ENCODE measurements around the gene TMCO6. TPM values are rescaled to one million over a fixed set of nuclear protein-coding genes. Genes with fewer than 3 reads are reported as not detected.
"Not testable (repeated sequence)": the region's sequence is repeated elsewhere in the genome, so short reads cannot be mapped to it uniquely, and the experiment has no call there.

Gene TMCO6
- total and polyA plus RNA-seq, 2 of the 8 experiments (the other 6 are each of a cell fraction or from before 2014, with no cell fraction given): 29.0 to 40.9 TPM

GRCh38 chr5:140638898-140639147, 428 bp upstream of the TMCO6 start:
- Histone ChIP-seq H3K4me2 (ENCODE audit: insufficient read depth in 1 of 2, low read depth in 2 of 2, low read length in 2 of 2) (peak overlapping the region; percentile 85 to 100), H2BK12ac (ENCODE audit: low read depth, low read length) (0 out of 2 replicates have a peak overlapping the region, but pooled peaks have one; percentile 27), H4K8ac (ENCODE audit: extremely low read depth, insufficient read depth, low read length) (0 out of 2 replicates have a peak overlapping the region, but pooled peaks have one; percentile 83), H2AFZ (ENCODE audit: low read length) (peak overlapping the region; percentile 96), H3K4me3 (ENCODE audit: extremely low read depth in 1 of 4, insufficient read depth in 2 of 4, low read depth in 3 of 4, low read length in 4 of 4) (peak overlapping the region; percentile 32 to 88 (median 85); a peak in 6 of 8 replicates), H3K36me3 (ENCODE audit: control insufficient read depth in 2 of 4, insufficient read depth in 4 of 4, low read length in 3 of 4) (peaks cover 4 to 21% (median 11%) of the 10 kb centered on the region in 4 experiments; a peak in 7 of 8 replicates), H4K5ac (ENCODE audit: insufficient read length, low read depth, low read length) (peak overlapping the region; percentile 83)
- not testable (repeated sequence) for H3K4ac ChIP-seq (replicated peaks; ENCODE audit: insufficient read length, low read depth, low read length); H3K27me3 ChIP-seq (replicated peaks in 1 of 4; ENCODE audit: control insufficient read depth in 3 of 4, extremely low read depth in 1 of 4, insufficient read depth in 3 of 4, low read length in 3 of 4); FAIRE-seq; H2AK5ac ChIP-seq (ENCODE audit: low read depth, low read length); H2BK20ac ChIP-seq (ENCODE audit: low read length); H3K4me1 ChIP-seq (replicated peaks in 1 of 4; ENCODE audit: control insufficient read depth in 3 of 4, insufficient read depth in 4 of 4, low read length in 3 of 4); H3K9me3 ChIP-seq (ENCODE audit: insufficient read depth in 2 of 2, low read depth in 1 of 2, low read length in 1 of 2); DNase-seq (ENCODE audit: low read depth in 1 of 2, low spot score in 2 of 2); H2BK15ac ChIP-seq (ENCODE audit: low read length); H4K20me1 ChIP-seq (replicated peaks in 1 of 2; ENCODE audit: control insufficient read depth in 1 of 2, insufficient read depth in 2 of 2, low read length in 2 of 2); H3K79me2 ChIP-seq (ENCODE audit: control insufficient read depth in 1 of 2, insufficient read depth in 2 of 2, low read length in 2 of 2); H3K23me2 ChIP-seq (ENCODE audit: low read depth, low read length); H2BK5ac ChIP-seq (ENCODE audit: low read depth, low read length); H3K56ac ChIP-seq (replicated peaks; ENCODE audit: insufficient read length, low read depth, low read length); H3K9ac ChIP-seq (replicated peaks in 1 of 4; ENCODE audit: extremely low read depth in 1 of 4, low read depth in 3 of 4, low read length in 3 of 4); H3K23ac ChIP-seq (ENCODE audit: insufficient read length); H3K14ac ChIP-seq (ENCODE audit: insufficient read length); H2BK120ac ChIP-seq (replicated peaks; ENCODE audit: low read depth, low read length); H4K91ac ChIP-seq (replicated peaks; ENCODE audit: insufficient read length, low read length); H3K18ac ChIP-seq (ENCODE audit: extremely low read depth, low read length); H3K27ac ChIP-seq (ENCODE audit: low read depth, low read length); H3K79me1 ChIP-seq (ENCODE audit: low read depth, low read length)
- CTCF ChIA-PET (ENCODE audit: partially characterized antibody): interaction anchor here (0.7 to 2.7 kb wide), 14 partner anchors 9 to 254 kb away, joined by 3 to 8 read pairs (median 3); partner anchors contain the start of genes HARS1, IK and NDUFA2
- POLR2A ChIA-PET (ENCODE audit: partially characterized antibody): interaction anchor here (0.8 to 2.7 kb wide), 8 partner anchors 9 to 92 kb away, joined by 3 to 27 read pairs (median 6); partner anchors contain the start of genes EIF4EBP3, IK, NDUFA2 and SRA1
- 72% methylated on average over 9 of the region's 9 CpGs; no CpG with 5 or more reads in 1 of the 2 experiments for WGBS, 2 experiments (ENCODE audit: extremely low coverage in 1 of 2, insufficient coverage in 1 of 2, insufficient read length in 1 of 2, insufficient replicate concordance in 2 of 2, low coverage in 1 of 2, low lambda C conversion rate in 2 of 2, missing lambda C conversion rate in 1 of 2)

All from H1 (cell line).